OCI-LY1 (cell line): Measurements from ENCODE around the gene MEA1.

Experiments
- H2AFZ ChIP-seq: fragments of 200-600 bp; sonication (generic), shearing (Covaris generic); 2 replicates; pipeline ENCODE4 v1.6.0; 2014; ENCODE audit warnings: antibody characterized with exemption, mild to moderate bottlenecking, low read length
- H3F3A ChIP-seq: fragments of 200-600 bp; sonication (generic), shearing (Covaris generic); 2 replicates; pipeline ENCODE4 v1.6.0; 2014; ENCODE audit warnings: mild to moderate bottlenecking, antibody characterized with exemption, low read length, moderate library complexity; ENCODE audit not compliant: insufficient read depth
- H3K27ac ChIP-seq: fragments of 200-600 bp; sonication (generic); 2 replicates; pipeline ENCODE4 v1.5.1; 2014; ENCODE audit warnings: low read length, mixed run types, mild to moderate bottlenecking, low read depth; ENCODE audit not compliant: poor library complexity, severe bottlenecking
- H3K27me3 ChIP-seq: fragments of 200-600 bp; sonication (generic); 2 replicates; pipeline ENCODE4 v1.6.0; 2014; ENCODE audit warnings: antibody characterized with exemption, mild to moderate bottlenecking, low read length, moderate library complexity; ENCODE audit not compliant: insufficient read depth
- H3K36me3 ChIP-seq: fragments of 200-600 bp; sonication (generic); 2 replicates; pipeline ENCODE4 v1.6.1; 2014; ENCODE audit warnings: mild to moderate bottlenecking, antibody characterized with exemption, low read length, moderate library complexity, mixed read lengths; ENCODE audit not compliant: insufficient read depth
- H3K4me1 ChIP-seq: fragments of 200-600 bp; sonication (generic); 2 replicates; pipeline ENCODE4 v1.5.1; 2014; ENCODE audit warnings: mild to moderate bottlenecking, low read length, moderate library complexity; ENCODE audit not compliant: insufficient read depth, severe bottlenecking
- H3K4me2 ChIP-seq: fragments of 200-600 bp; sonication (generic), shearing (Covaris generic); 2 replicates; pipeline ENCODE4 v1.6.1; 2014; ENCODE audit warnings: low read length
- H3K4me3 ChIP-seq: fragments of 200-600 bp; sonication (generic); 2 replicates; pipeline ENCODE4 v1.5.1; 2014; ENCODE audit warnings: low read length, low read depth, mild to moderate bottlenecking, mixed read lengths; ENCODE audit not compliant: poor library complexity, severe bottlenecking
- H3K79me2 ChIP-seq: fragments of 200-600 bp; shearing (Covaris generic); 2 replicates; pipeline ENCODE4 v1.6.1; 2016; ENCODE audit warnings: mixed run types, low read length, mixed read lengths; ENCODE audit not compliant: insufficient read depth
- H3K9ac ChIP-seq: fragments of 200-600 bp; sonication (generic), shearing (Covaris generic); 2 replicates; pipeline ENCODE4 v1.6.1; 2014; ENCODE audit warnings: mild to moderate bottlenecking, low read length, mixed read lengths
- H3K9me2 ChIP-seq: fragments of 200-600 bp; sonication (generic), shearing (Covaris generic); 2 replicates; pipeline ENCODE4 v1.6.1; 2014; ENCODE audit warnings: low read depth, mild to moderate bottlenecking, low read length, mixed read lengths
- H3K9me3 ChIP-seq: fragments of 200-600 bp; shearing (Covaris generic); 2 replicates; pipeline ENCODE4 v1.6.1; 2014; ENCODE audit warnings: low read length, mixed read lengths
- H4K20me1 ChIP-seq: fragments of 200-600 bp; sonication (generic), shearing (Covaris generic); 2 replicates; pipeline ENCODE4 v1.6.0; 2016; ENCODE audit warnings: mild to moderate bottlenecking, low read length; ENCODE audit not compliant: insufficient read depth
- EZH2 ChIP-seq: fragments of 200-600 bp; sonication (generic), shearing (Covaris generic); IDR thresholded peaks from 2 replicates; pipeline ENCODE4 v1.8.0; 2017; ENCODE audit warnings: borderline replicate concordance, mixed run types, mild to moderate bottlenecking, antibody characterized with exemption, low read length, moderate library complexity, mixed read lengths
- TF ChIP-seq, protein P1 (sequence below): fragments of 200-600 bp; sonication (generic), shearing (Covaris generic); IDR thresholded peaks from 2 replicates; pipeline ENCODE4 v1.5.1; 2017; ENCODE audit warnings: mild to moderate bottlenecking, antibody characterized with exemption, low read length, moderate library complexity, mixed read lengths

Gene MEA1

DNA sequence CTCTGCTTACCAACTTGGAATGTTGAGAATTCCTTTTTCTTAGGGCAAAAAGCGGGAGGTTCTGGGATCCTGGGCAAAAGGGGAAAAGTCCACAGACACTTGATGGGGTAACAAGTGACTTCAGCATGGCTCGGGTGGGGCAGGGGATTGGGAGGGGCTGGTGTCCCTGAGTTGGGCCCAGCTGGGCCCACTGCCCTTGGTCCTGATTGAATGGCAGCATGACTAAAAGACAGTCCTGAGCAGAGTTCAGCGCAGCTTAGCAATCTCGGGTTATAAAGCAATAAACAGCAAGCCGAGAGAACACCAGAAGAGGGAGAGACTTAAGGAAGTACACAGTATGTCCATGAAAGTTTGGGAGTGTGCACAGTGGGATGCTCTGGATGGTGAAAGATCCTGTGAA is 23.8 kb downstream of the MEA1 start:
- Histone ChIP-seq H3K4me2 (no peak overlapping the region), H3K4me1 (peaks cover 27% of the 10 kb centered on the region), H4K20me1 (no peaks in the 10 kb centered on the region), H3K9ac (no peak overlapping the region), H3F3A (no peaks in the 10 kb centered on the region), H3K36me3 (peaks cover 47% of the 10 kb centered on the region), H3K9me3 (no peaks in the 10 kb centered on the region), H3K4me3 (no peak overlapping the region), H2AFZ (no peak overlapping the region), H3K27ac (no peak overlapping the region), H3K9me2 (no peaks in the 10 kb centered on the region), H3K79me2 (peaks cover 6% of the 10 kb centered on the region), H3K27me3 (no peaks in the 10 kb centered on the region)
- no peak for TF ChIP-seq EZH2
- TF ChIP-seq, protein P1, sequence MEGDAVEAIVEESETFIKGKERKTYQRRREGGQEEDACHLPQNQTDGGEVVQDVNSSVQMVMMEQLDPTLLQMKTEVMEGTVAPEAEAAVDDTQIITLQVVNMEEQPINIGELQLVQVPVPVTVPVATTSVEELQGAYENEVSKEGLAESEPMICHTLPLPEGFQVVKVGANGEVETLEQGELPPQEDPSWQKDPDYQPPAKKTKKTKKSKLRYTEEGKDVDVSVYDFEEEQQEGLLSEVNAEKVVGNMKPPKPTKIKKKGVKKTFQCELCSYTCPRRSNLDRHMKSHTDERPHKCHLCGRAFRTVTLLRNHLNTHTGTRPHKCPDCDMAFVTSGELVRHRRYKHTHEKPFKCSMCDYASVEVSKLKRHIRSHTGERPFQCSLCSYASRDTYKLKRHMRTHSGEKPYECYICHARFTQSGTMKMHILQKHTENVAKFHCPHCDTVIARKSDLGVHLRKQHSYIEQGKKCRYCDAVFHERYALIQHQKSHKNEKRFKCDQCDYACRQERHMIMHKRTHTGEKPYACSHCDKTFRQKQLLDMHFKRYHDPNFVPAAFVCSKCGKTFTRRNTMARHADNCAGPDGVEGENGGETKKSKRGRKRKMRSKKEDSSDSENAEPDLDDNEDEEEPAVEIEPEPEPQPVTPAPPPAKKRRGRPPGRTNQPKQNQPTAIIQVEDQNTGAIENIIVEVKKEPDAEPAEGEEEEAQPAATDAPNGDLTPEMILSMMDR = no peak

DNA sequence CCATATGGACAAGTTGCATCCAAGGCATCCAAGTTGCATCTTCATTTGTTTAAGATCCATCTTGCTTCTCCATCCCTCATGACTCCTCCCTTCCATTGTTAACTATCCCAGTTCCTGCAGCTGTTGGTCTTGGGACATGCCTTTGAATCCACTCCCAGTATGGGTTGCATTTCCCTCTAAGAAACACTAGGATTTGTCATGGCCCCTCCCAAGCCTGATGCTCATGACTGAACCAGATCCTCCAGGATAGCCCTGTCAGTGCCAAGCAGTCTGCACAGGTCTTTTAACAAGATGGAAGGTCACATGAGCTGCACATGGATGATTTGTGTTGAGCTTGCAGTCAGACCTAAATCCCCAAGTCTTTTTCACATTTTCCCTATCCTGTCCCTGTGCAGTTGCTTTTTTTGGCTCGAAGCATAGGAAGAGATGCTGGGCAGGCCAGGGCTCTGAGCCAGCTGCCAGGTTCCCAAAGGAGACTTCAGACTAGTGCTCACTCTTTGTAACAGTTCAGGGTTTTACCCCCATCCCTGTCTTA is 25.2 kb downstream of the MEA1 start:
- H4K20me1 ChIP-seq = no peaks in the 10 kb centered on the region
- no peaks in the 10 kb centered on the region for H3K27me3 ChIP-seq
- no peak overlapping the region for H3K27ac ChIP-seq
- H3K79me2 ChIP-seq = peaks cover 6% of the 10 kb centered on the region
- no peak overlapping the region for H2AFZ ChIP-seq
- H3K4me3 ChIP-seq = no peak overlapping the region
- no peaks in the 10 kb centered on the region for H3F3A ChIP-seq
- peaks cover 44% of the 10 kb centered on the region for H3K36me3 ChIP-seq
- H3K4me1 ChIP-seq = peaks cover 32% of the 10 kb centered on the region
- no peak overlapping the region for H3K4me2 ChIP-seq
- no peaks in the 10 kb centered on the region for H3K9me3 ChIP-seq
- no peaks in the 10 kb centered on the region for H3K9me2 ChIP-seq
- H3K9ac ChIP-seq = no peak overlapping the region
- TF ChIP-seq EZH2 = no peak
- TF ChIP-seq, protein P1 = no peak

DNA sequence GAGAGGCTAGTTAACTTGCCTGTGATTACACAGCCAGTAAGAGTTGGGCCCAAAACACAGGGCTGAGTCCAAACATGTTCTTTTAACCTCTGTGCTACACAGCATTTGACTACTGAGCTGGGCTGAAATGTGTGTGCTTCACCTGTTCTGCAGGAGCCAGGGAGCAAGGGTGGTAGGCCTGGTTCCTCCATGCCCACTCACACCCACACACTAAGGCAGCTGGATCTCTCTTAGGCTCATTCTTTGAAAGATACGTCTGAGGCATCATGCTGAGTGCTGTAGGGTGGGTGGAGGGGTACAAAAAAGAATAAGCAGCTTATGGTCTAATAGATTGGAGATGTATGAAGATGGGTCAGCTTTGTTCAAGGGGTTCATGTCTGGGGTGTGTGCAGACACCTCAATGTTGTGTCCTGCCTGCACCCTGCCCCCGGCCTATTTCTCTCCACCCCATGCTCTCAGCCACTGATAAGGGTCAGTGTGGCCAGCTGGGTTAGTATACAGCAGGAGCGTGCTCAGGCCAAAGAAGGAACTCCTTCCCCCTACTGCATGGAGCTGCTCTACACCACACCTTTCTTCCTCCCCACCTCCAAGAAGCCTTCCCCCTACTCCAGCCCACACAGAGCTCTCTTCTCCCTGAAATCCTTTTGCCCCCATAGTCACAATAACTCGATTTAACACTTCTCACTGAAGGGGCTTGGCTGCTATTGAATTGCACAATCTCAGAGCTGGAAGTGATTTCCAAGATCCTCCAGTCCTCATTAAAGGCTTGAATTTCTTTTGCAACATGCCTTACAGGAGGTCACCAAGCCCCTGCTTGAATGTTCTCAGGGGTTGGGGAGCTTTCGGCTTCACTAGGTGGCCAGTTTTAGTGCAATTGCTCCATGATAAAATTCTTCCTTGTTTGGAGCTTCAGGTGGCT is 26.0 kb downstream of the MEA1 start:
- Histone ChIP-seq H3F3A (no peaks in the 10 kb centered on the region), H3K4me2 (peak overlapping the region; percentile 88), H3K27ac (no peak overlapping the region), H4K20me1 (no peaks in the 10 kb centered on the region), H3K9me2 (no peaks in the 10 kb centered on the region), H3K4me3 (peak overlapping the region; percentile 7), H3K79me2 (peaks cover 6% of the 10 kb centered on the region), H3K4me1 (peaks cover 33% of the 10 kb centered on the region), H2AFZ (no peak overlapping the region), H3K9me3 (no peaks in the 10 kb centered on the region), H3K9ac (peak overlapping the region; percentile 24; the same call in 1 of the 2 replicates), H3K36me3 (peaks cover 40% of the 10 kb centered on the region), H3K27me3 (no peaks in the 10 kb centered on the region)
- TF ChIP-seq EZH2 = no peak
- TF ChIP-seq, protein P1 = no peak
